ENCODE results near the gene ZNF541. TPM values are rescaled to one million over a fixed set of nuclear protein-coding genes. Genes with fewer than 3 reads are reported as not detected.

ZNF541 gene
- total and polyA plus RNA-seq, 5 donors = 0.20 to 0.23 TPM; not detected in 3

GRCh38 chr19:47572635-47573034, 313 bp downstream of the ZNF541 start:
- no peaks in the 10 kb centered on the region for H3K27me3 ChIP-seq (ENCODE audit: control insufficient read depth, insufficient read depth)
- H3K4me3 ChIP-seq (ENCODE audit: low read length) = peak overlapping the region; percentile 60
- peak in 1 of 3 donors; percentile 60 for DNase-seq
- no peak overlapping the region for H3K27ac ChIP-seq (ENCODE audit: low read length)
- intact Hi-C loops (cut with DNase I) = no loop called here
- 65% methylated on average over 22 of the region's 22 CpGs for WGBS
- peaks cover 2% of the 10 kb centered on the region for H3K4me1 ChIP-seq (ENCODE audit: control insufficient read depth, insufficient read depth, low read length)
- no peaks in the 10 kb centered on the region for H3K9me3 ChIP-seq (ENCODE audit: control insufficient read depth, low read length)
- no peak for ATAC-seq

- WGBS = 80% methylated on average over 9 of the region's 9 CpGs
- Histone ChIP-seq H3K4me1 (ENCODE audit: control insufficient read depth, insufficient read depth, low read length) (peaks cover 2% of the 10 kb centered on the region), H3K4me3 (ENCODE audit: low read length) (no peak overlapping the region), H3K9me3 (ENCODE audit: control insufficient read depth, low read length) (no peaks in the 10 kb centered on the region), H3K27me3 (ENCODE audit: control insufficient read depth, insufficient read depth) (no peaks in the 10 kb centered on the region), H3K27ac (ENCODE audit: low read length) (no peak overlapping the region)
- no peak for DNase-seq
- ATAC-seq = no peak
- intact Hi-C loops (cut with DNase I) = no loop called here
Observed at GRCh38 chr19:47569331-47569730, 3.6 kb downstream of the ZNF541 start.

GRCh38 chr19:47564081-47564480, 8.9 kb downstream of the ZNF541 start:
- no peaks in the 10 kb centered on the region for H3K4me1 ChIP-seq (ENCODE audit: control insufficient read depth, insufficient read depth, low read length)
- intact Hi-C loops (cut with DNase I) = no loop called here
- no peak overlapping the region for H3K4me3 ChIP-seq (ENCODE audit: low read length)
- H3K9me3 ChIP-seq (ENCODE audit: control insufficient read depth, low read length) = no peaks in the 10 kb centered on the region
- no peak for DNase-seq
- peak in 1 of 2 donors; percentile 38 for ATAC-seq
- H3K27me3 ChIP-seq (ENCODE audit: control insufficient read depth, insufficient read depth) = no peaks in the 10 kb centered on the region
- WGBS = 86% methylated on average over 3 of the region's 3 CpGs
- H3K27ac ChIP-seq (ENCODE audit: low read length) = no peak overlapping the region

- ATAC-seq = no peak
- no peak overlapping the region for H3K27ac ChIP-seq (ENCODE audit: low read length)
- 94% methylated on average over 7 of the region's 7 CpGs for WGBS
- no peaks in the 10 kb centered on the region for H3K9me3 ChIP-seq (ENCODE audit: control insufficient read depth, low read length)
- no peaks in the 10 kb centered on the region for H3K4me1 ChIP-seq (ENCODE audit: control insufficient read depth, insufficient read depth, low read length)
- H3K4me3 ChIP-seq (ENCODE audit: low read length) = no peak overlapping the region
- DNase-seq = no peak
- intact Hi-C loops (cut with DNase I) = no loop called here
- H3K27me3 ChIP-seq (ENCODE audit: control insufficient read depth, insufficient read depth) = no peaks in the 10 kb centered on the region
Observed at GRCh38 chr19:47561440-47562057, 11.4 kb downstream of the ZNF541 start.

GRCh38 chr19:47560999-47561398, 11.9 kb downstream of the ZNF541 start:
- WGBS = 95% methylated on average over 2 of the region's 2 CpGs
- H3K27ac ChIP-seq (ENCODE audit: low read length) = no peak overlapping the region
- no peak for ATAC-seq
- no peak overlapping the region for H3K4me3 ChIP-seq (ENCODE audit: low read length)
- H3K4me1 ChIP-seq (ENCODE audit: control insufficient read depth, insufficient read depth, low read length) = no peaks in the 10 kb centered on the region
- intact Hi-C loops (cut with DNase I) = no loop called here
- no peaks in the 10 kb centered on the region for H3K27me3 ChIP-seq (ENCODE audit: control insufficient read depth, insufficient read depth)
- DNase-seq = no peak
- H3K9me3 ChIP-seq (ENCODE audit: control insufficient read depth, low read length) = no peaks in the 10 kb centered on the region

GRCh38 chr19:47550129-47550528, 22.8 kb downstream of the ZNF541 start:
- Histone ChIP-seq H3K27ac (ENCODE audit: low read length) (no peak overlapping the region), H3K4me1 (ENCODE audit: control insufficient read depth, insufficient read depth, low read length) (no peaks in the 10 kb centered on the region), H3K4me3 (ENCODE audit: low read length) (no peak overlapping the region), H3K27me3 (ENCODE audit: control insufficient read depth, insufficient read depth) (no peaks in the 10 kb centered on the region), H3K9me3 (ENCODE audit: control insufficient read depth, low read length) (no peaks in the 10 kb centered on the region)
- 86% methylated on average over 4 of the region's 4 CpGs for WGBS
- DNase-seq (no peak), ATAC-seq (no peak)
- intact Hi-C loops (cut with DNase I) = no loop called here

GRCh38 chr19:47549261-47549862, 23.6 kb downstream of the ZNF541 start:
- ATAC-seq = no peak
- H3K9me3 ChIP-seq (ENCODE audit: control insufficient read depth, low read length) = no peaks in the 10 kb centered on the region
- WGBS = 85% methylated on average over 13 of the region's 13 CpGs

GRCh38 chr19:47547199-47547598, 25.7 kb downstream of the ZNF541 start:
- intact Hi-C loops (cut with DNase I) = no loop called here
- DNase-seq (no peak), ATAC-seq (no peak)
- no peaks in the 10 kb centered on the region for H3K27me3 ChIP-seq (ENCODE audit: control insufficient read depth, insufficient read depth)
- no peak overlapping the region for H3K4me3 ChIP-seq (ENCODE audit: low read length)
- 74% methylated on average over 2 of the region's 2 CpGs for WGBS
- no peaks in the 10 kb centered on the region for H3K4me1 ChIP-seq (ENCODE audit: control insufficient read depth, insufficient read depth, low read length)
- no peaks in the 10 kb centered on the region for H3K9me3 ChIP-seq (ENCODE audit: control insufficient read depth, low read length)
- no peak overlapping the region for H3K27ac ChIP-seq (ENCODE audit: low read length)

More at GRCh38 chr19:47549261-47549862, 23.6 kb downstream of the ZNF541 start:
- Histone ChIP-seq H3K4me3 (ENCODE audit: low read length) (no peak overlapping the region), H3K4me1 (ENCODE audit: control insufficient read depth, insufficient read depth, low read length) (no peaks in the 10 kb centered on the region), H3K27me3 (ENCODE audit: control insufficient read depth, insufficient read depth) (no peaks in the 10 kb centered on the region), H3K27ac (ENCODE audit: low read length) (no peak overlapping the region)
- intact Hi-C loops (cut with DNase I) = no loop called here
- DNase-seq = no peak

- H3K4me1 ChIP-seq (ENCODE audit: control insufficient read depth, insufficient read depth, low read length) = no peaks in the 10 kb centered on the region
- no peaks in the 10 kb centered on the region for H3K27me3 ChIP-seq (ENCODE audit: control insufficient read depth, insufficient read depth)
- 20% methylated on average over 75 of the region's 75 CpGs for WGBS
- DNase-seq (peak in 1 of 3 donors; percentile 52), ATAC-seq (peak; percentile 50 to 56)
- H3K27ac ChIP-seq (ENCODE audit: low read length) = no peak overlapping the region
- no peaks in the 10 kb centered on the region for H3K9me3 ChIP-seq (ENCODE audit: control insufficient read depth, low read length)
- intact Hi-C loops (cut with DNase I) = no loop called here
- peak overlapping the region; percentile 4 for H3K4me3 ChIP-seq (ENCODE audit: low read length)
Observed at GRCh38 chr19:47545061-47545948, 27.6 kb downstream of the ZNF541 start.

- Histone ChIP-seq H3K4me1 (ENCODE audit: control insufficient read depth, insufficient read depth, low read length) (no peaks in the 10 kb centered on the region), H3K9me3 (ENCODE audit: control insufficient read depth, low read length) (no peaks in the 10 kb centered on the region), H3K27me3 (ENCODE audit: control insufficient read depth, insufficient read depth) (no peaks in the 10 kb centered on the region), H3K27ac (ENCODE audit: low read length) (no peak overlapping the region), H3K4me3 (ENCODE audit: low read length) (no peak overlapping the region)
- WGBS = 91% methylated on average over 22 of the region's 22 CpGs
- intact Hi-C loops (cut with DNase I) = no loop called here
- DNase-seq (no peak), ATAC-seq (no peak)
Observed at GRCh38 chr19:47544476-47544875, 28.5 kb downstream of the ZNF541 start.

- WGBS = 91% methylated on average over 18 of the region's 18 CpGs
- intact Hi-C loops (cut with DNase I) = no loop called here
Observed at GRCh38 chr19:47544075-47544474, 28.9 kb downstream of the ZNF541 start.

More at GRCh38 chr19:47544075-47544474, 28.9 kb downstream of the ZNF541 start:
- no peaks in the 10 kb centered on the region for H3K9me3 ChIP-seq (ENCODE audit: control insufficient read depth, low read length)
- H3K27me3 ChIP-seq (ENCODE audit: control insufficient read depth, insufficient read depth) = no peaks in the 10 kb centered on the region
- H3K27ac ChIP-seq (ENCODE audit: low read length) = no peak overlapping the region
- ATAC-seq (no peak), DNase-seq (no peak)
- H3K4me3 ChIP-seq (ENCODE audit: low read length) = no peak overlapping the region
- no peaks in the 10 kb centered on the region for H3K4me1 ChIP-seq (ENCODE audit: control insufficient read depth, insufficient read depth, low read length)

All from right cardiac atrium (tissue), 5 donors.